Measurements from ENCODE around the gene C5orf52.

DNA sequence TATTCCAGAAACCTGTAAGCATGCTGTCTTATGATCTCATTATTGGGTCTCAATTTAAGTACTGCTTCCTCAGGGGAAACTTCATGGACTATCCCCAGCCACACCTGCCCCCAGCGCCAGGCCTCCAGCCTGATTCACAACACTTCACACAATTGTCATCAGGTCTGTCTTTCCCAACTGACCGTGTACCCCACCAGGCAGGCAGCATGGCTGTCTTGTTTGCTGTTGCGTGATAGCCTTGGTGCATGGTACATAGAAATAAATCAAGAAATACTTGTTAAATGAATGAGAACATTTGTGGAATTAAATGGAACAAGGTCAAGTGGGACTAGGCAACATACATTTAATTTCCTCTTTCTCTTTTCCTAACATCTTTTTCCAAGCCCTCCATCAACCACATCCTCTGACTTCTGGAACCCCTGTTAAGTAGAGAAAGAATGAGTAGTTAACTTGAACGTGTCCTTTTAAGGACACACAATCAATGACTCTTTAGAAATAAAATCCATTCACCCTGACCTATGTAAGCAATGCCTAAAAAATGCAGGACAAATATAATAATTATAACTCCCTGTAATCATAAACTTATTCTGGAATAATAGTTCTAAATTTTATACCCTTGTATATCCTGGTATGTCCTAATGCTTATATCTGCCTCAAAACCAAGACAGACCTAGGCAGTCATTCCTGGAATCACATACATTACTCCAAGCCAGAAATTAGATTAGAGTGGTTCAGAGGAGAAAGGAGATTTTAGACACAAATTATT lies 42.7 kb downstream of the C5orf52 start:
- TF ChIP-seq, protein P1, sequence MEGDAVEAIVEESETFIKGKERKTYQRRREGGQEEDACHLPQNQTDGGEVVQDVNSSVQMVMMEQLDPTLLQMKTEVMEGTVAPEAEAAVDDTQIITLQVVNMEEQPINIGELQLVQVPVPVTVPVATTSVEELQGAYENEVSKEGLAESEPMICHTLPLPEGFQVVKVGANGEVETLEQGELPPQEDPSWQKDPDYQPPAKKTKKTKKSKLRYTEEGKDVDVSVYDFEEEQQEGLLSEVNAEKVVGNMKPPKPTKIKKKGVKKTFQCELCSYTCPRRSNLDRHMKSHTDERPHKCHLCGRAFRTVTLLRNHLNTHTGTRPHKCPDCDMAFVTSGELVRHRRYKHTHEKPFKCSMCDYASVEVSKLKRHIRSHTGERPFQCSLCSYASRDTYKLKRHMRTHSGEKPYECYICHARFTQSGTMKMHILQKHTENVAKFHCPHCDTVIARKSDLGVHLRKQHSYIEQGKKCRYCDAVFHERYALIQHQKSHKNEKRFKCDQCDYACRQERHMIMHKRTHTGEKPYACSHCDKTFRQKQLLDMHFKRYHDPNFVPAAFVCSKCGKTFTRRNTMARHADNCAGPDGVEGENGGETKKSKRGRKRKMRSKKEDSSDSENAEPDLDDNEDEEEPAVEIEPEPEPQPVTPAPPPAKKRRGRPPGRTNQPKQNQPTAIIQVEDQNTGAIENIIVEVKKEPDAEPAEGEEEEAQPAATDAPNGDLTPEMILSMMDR (IDR thresholded peaks at IDR 0.05), result no peak
- TF ChIP-seq POLR2AphosphoS5 (IDR thresholded peaks at IDR 0.05) (no peak), POLR2A (IDR thresholded peaks at IDR 0.05) (no peak), EP300 (IDR thresholded peaks at IDR 0.05) (no peak)
